ENCODE results near the gene PTX3. TPM values are rescaled to one million over a fixed set of nuclear protein-coding genes. Genes with fewer than 3 reads are reported as not detected.

Gene PTX3
- total and polyA plus RNA-seq, 2 of the 13 experiments (the other 11 are each of a cell fraction or from before 2014, with no cell fraction given): not detected

DNA sequence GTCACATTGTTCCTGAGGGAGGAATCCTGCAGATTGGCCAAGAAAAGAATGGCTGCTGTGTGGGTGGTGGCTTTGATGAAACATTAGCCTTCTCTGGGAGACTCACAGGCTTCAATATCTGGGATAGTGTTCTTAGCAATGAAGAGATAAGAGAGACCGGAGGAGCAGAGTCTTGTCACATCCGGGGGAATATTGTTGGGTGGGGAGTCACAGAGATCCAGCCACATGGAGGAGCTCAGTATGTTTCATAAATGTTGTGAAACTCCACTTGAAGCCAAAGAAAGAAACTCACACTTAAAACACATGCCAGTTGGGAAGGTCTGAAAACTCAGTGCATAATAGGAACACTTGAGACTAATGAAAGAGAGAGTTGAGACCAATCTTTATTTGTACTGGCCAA is 6.1 kb downstream of the PTX3 start (continued):
- TF ChIP-seq CBX5 (CRISPR knock-in tag; IDR thresholded peaks at IDR 0.05; ENCODE audit: borderline replicate concordance): no peak
- TF ChIP-seq ZNF777 (CRISPR knock-in tag; IDR thresholded peaks at IDR 0.05): no peak
- no peak for TF ChIP-seq YY1 (IDR thresholded peaks at IDR 0.05; ENCODE audit: insufficient read depth, insufficient replicate concordance, low read depth, low read length)

DNA sequence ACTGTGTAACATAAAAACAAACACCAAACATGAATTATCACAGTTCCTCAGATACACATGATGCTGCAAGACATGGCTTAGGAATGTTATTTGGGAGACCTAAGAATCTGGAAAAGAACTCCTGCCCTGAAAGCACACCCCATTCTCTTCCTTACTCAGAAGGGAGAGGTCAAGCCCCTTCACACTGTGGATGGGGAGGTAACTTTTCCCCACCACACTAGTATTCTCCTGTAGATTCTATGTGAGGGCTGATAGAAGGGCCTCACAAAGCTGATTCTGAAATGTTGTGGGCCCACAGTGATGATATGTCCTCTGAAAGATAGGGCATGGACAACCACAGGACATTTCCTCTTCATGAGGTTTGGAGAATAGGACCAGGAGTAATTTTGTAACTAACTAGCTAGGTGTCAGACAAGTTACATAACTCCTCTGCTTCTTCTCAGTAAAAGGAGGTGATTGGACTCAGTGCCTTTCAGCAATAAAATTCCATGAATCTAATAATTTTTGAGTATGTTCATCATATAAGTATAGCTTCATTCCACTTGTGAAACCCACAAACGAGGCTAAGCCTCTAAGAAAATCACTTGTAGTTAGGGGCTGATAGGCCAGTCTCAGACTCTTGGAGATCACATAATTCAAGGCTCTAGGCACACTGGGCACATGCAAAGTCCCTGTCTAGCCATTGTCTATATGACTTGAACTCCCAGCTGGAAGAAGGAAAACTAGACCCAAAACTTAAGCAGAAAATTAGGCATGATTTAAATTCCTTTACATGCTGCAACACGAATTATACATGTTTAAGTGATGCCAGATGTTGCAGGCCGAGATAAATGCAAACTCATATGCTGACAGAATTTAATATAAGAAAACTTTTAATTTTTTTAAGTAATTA is 7.5 kb downstream of the PTX3 start:
- no peak overlapping the region for H3K9ac ChIP-seq (ENCODE audit: insufficient read depth, low read depth, low read length)

More for the DNA sequence above, 7.5 kb downstream of the PTX3 start:
- Histone ChIP-seq H2AFZ (ENCODE audit: low read length) (no peak overlapping the region), H3K4me1 (ENCODE audit: insufficient read depth, low read length) (no peaks in the 10 kb centered on the region), H3K4me2 (ENCODE audit: low read depth, low read length) (no peak overlapping the region), H3K79me2 (ENCODE audit: insufficient read depth, low read length) (no peaks in the 10 kb centered on the region), H3K27ac (ENCODE audit: extremely low read length, insufficient read depth, low read length) (no peak overlapping the region), H3K4me3 (replicated peaks in 1 of 3; ENCODE audit: insufficient read depth in 1 of 3, low read depth in 2 of 3, low read length in 3 of 3) (no peak overlapping the region), H3K9me3 (ENCODE audit: low read length) (no peaks in the 10 kb centered on the region), H4K20me1 (ENCODE audit: insufficient read depth, low read length) (no peaks in the 10 kb centered on the region), H3K36me3 (replicated peaks in 1 of 2; ENCODE audit: control insufficient read depth in 1 of 2, insufficient read depth in 2 of 2, low read length in 2 of 2) (no peaks in the 10 kb centered on the region), H3K27me3 (ENCODE audit: control insufficient read depth in 1 of 2, insufficient read depth in 2 of 2, low read length in 2 of 2) (no peaks in the 10 kb centered on the region)
- intact Hi-C loops (cut with micrococcal nuclease; ENCODE audit: unreplicated experiment): no loop called here
- ChIA-PET POLR2A (no interaction called here), CTCF (ENCODE audit: low intra/inter-chr PET ratio, low total read pairs) (no interaction called here)
- FAIRE-seq (no peak), DNase-seq (ENCODE audit: low spot score) (no peak), ATAC-seq (no peak)
- TF ChIP-seq HMG20A (CRISPR knock-in tag; IDR thresholded peaks at IDR 0.05; ENCODE audit: borderline replicate concordance) (no peak), CSRNP1 (CRISPR knock-in tag; IDR thresholded peaks at IDR 0.05) (no peak), TCF7 (IDR thresholded peaks at IDR 0.05; ENCODE audit: low read depth) (no peak)
- no TSS peak for BruUV-seq (replicated peaks)
- in situ Hi-C loops (cut with HindIII; ENCODE audit: extremely low pct_ligation_motif_present, low pct_unique_long_range_greater_than_20kb): no loop called here
- WGBS (ENCODE audit: low lambda C conversion rate): 3% methylated on average over 3 of the region's 3 CpGs
